Transverse colon (tissue), 4 donors: Measurements from ENCODE around the gene RPS15. TPM values are rescaled to one million over a fixed set of nuclear protein-coding genes. Genes with fewer than 3 reads are reported as not detected.

Experiments used
- DNase-seq: peaks from one replicate; pipeline ENCODE4 v3.0.0-alpha.2; 2019
- H3K27ac ChIP-seq, 4 donors: fragments of 200-600 bp; sonication (generic); 2 replicates each; pipeline ENCODE4 v1.5.1; 2016 to 2018; ENCODE audit warnings: inconsistent platforms in 4 of 4
- H3K27me3 ChIP-seq: fragments of 200-600 bp; sonication (generic); 2 replicates; pipeline ENCODE4 v1.5.1; 2017; ENCODE audit warnings: inconsistent platforms
- H3K36me3 ChIP-seq, 4 donors: fragments of 200-600 bp; sonication (generic); 2 replicates each; pipeline ENCODE4 v1.5.1; 2017 to 2019; ENCODE audit warnings: inconsistent platforms in 4 of 4
- H3K4me1 ChIP-seq, 4 donors: fragments of 200-600 bp; sonication (generic); 2 replicates each; pipeline ENCODE4 v1.5.1; 2017 to 2020; ENCODE audit warnings: inconsistent platforms in 4 of 4
- H3K4me3 ChIP-seq, 4 donors: fragments of 200-600 bp; sonication (generic); 1 replicate in 1 of 4; 2 replicates in 3 of 4; pipeline versions ENCODE4 v1.5.1 to v1.6.1; 2017 to 2019; ENCODE audit warnings: inconsistent platforms in 4 of 4
- H3K9me3 ChIP-seq, 2 donors: fragments of 200-600 bp; sonication (generic); 2 replicates each; pipeline ENCODE4 v1.5.1; 2017 to 2019; ENCODE audit warnings: inconsistent platforms in 2 of 2
- EP300 ChIP-seq: sonication (generic); formaldehyde crosslinking; IDR thresholded peaks from one replicate; pipeline ENCODE4 v1.6.1; 2017; ENCODE audit warnings: antibody characterized with exemption, low read depth
- POLR2A ChIP-seq: fragments of 450-650 bp; IDR thresholded peaks from one replicate; pipeline ENCODE4 v1.6.1; 2016; ENCODE audit warnings: antibody characterized with exemption, mild to moderate bottlenecking, moderate library complexity
- POLR2AphosphoS5 ChIP-seq, 3 donors: sonication (generic); formaldehyde crosslinking; IDR thresholded peaks; one replicate each; pipeline ENCODE4 v1.6.1; 2016; ENCODE audit warnings: antibody characterized with exemption in 3 of 3
- WGBS, 2 donors: methylation state at CpG; one replicate each; pipeline ENCODE4 v1.1.5; 2018; ENCODE audit warnings: low coverage in 1 of 2; 5-methylcytosine and 5-hydroxymethylcytosine counted together
- in situ Hi-C, 4 donors: fragments of 200-750 bp; cut with MboI; loops; one replicate each; pipeline versions ENCODE4 v1.15.0 to v1.15.1; 2017; ENCODE audit warnings: low sequenced_read_pairs in 3 of 4, low pct_ligation_motif_present in 1 of 4, low pct_unique_long_range_greater_than_20kb in 1 of 4
- intact Hi-C: fragments of 100-400 bp; cut with DNase I; formaldehyde crosslinking; loops from one replicate; pipeline ENCODE4 v1.15.1; 2023; ENCODE audit warnings: low total_unique reads
- total RNA-seq, 4 donors: library from RNA; depleted of rRNA; stranded (reverse); fragments of >200 nt; gene quantifications; one replicate each; pipeline ENCODE4 v1.1.0, GENCODE V29; 2016
- TF ChIP-seq, protein P1 (sequence below), 5 experiments: fragments of 200-600 bp in 3 of 5; fragments of 450-650 bp in 2 of 5; sonication (generic) in 3 of 5; IDR thresholded peaks; 1 replicate in 2 of 5; 2 replicates in 3 of 5; pipeline ENCODE4 v1.5.1; 2016 to 2017; ENCODE audit warnings: antibody characterized with exemption in 5 of 5, inconsistent platforms in 3 of 5, mild to moderate bottlenecking in 2 of 5, moderate library complexity in 1 of 5

RPS15 gene
- total RNA-seq, 4 donors from 2014 or later: 1,367 to 2,740 (median 2,511) TPM

DNA sequence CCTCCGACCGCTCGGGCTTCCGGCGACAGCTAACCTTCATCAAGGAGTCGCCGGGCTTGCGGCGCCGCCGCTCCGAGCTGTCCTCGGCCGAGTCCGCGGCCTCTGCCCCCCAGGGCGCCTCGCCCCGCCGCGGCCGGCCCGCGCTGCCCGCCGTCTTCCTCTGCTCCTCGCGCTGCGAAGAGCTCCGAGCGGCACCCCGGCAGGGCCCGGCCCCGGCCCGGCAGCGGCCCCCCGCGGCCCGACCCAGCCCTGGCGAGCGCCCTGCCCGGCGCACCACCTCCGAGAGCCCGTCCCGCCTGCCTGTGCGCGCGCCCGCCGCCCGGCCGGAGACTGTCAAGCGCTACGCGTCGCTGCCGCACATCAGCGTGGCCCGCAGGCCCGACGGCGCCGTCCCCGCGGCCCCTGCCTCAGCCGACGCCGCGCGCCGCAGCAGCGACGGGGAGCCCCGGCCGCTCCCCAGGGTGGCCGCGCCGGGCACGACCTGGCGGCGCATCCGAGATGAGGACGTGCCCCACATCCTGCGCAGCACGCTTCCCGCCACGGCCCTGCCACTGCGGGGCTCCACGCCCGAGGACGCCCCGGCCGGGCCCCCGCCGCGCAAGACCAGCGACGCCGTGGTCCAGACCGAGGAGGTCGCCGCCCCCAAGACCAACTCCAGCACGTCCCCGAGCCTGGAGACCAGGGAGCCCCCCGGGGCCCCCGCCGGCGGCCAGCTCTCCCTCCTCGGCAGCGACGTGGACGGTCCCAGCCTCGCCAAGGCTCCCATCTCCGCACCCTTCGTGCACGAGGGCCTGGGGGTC is 31.3 kb downstream of the RPS15 start:
- peaks cover 92% of the 10 kb centered on the region for H3K27me3 ChIP-seq
- TF ChIP-seq EP300 (no peak), POLR2AphosphoS5 (IDR thresholded peaks at IDR 0.05) (no peak), POLR2A (no peak)
- TF ChIP-seq, protein P1, sequence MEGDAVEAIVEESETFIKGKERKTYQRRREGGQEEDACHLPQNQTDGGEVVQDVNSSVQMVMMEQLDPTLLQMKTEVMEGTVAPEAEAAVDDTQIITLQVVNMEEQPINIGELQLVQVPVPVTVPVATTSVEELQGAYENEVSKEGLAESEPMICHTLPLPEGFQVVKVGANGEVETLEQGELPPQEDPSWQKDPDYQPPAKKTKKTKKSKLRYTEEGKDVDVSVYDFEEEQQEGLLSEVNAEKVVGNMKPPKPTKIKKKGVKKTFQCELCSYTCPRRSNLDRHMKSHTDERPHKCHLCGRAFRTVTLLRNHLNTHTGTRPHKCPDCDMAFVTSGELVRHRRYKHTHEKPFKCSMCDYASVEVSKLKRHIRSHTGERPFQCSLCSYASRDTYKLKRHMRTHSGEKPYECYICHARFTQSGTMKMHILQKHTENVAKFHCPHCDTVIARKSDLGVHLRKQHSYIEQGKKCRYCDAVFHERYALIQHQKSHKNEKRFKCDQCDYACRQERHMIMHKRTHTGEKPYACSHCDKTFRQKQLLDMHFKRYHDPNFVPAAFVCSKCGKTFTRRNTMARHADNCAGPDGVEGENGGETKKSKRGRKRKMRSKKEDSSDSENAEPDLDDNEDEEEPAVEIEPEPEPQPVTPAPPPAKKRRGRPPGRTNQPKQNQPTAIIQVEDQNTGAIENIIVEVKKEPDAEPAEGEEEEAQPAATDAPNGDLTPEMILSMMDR (IDR thresholded peaks at IDR 0.05): no peak
- H3K4me3 ChIP-seq: peak overlapping the region in 2 of 4 donors; percentile 23 to 45
- intact Hi-C loops: no loop called here
- H3K27ac ChIP-seq: no peak overlapping the region
- 2% methylated on average over 18 of the region's 117 CpGs; no CpG with 5 or more reads in 1 of the 2 donors for WGBS, 2 donors
- DNase-seq: no peak
- H3K9me3 ChIP-seq: no peaks in the 10 kb centered on the region
- in situ Hi-C loops: no loop called here
- H3K4me1 ChIP-seq: peaks cover 33 to 66% (median 54%) of the 10 kb centered on the region in 4 donors
- H3K36me3 ChIP-seq: no peaks in the 10 kb centered on the region

DNA sequence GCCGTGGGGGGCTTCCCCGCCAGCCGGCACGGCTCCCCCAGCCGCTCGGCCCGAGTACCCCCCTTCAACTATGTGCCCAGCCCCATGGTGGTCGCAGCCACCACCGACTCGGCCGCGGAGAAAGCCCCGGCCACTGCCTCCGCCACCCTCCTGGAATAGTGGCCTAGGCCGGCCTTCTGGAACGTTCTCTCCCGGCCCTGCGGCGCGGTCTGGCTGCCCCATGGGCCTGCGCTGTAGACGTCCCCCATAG is 31.8 kb downstream of the RPS15 start:
- intact Hi-C loops (no loop called here), in situ Hi-C loops (no loop called here)
- no peak for TF ChIP-seq EP300
- Histone ChIP-seq H3K9me3 (no peaks in the 10 kb centered on the region), H3K4me1 (peaks cover 33 to 66% (median 54%) of the 10 kb centered on the region in 4 donors), H3K27ac (no peak overlapping the region), H3K36me3 (no peaks in the 10 kb centered on the region), H3K4me3 (peak overlapping the region in 2 of 4 donors; percentile 23 to 45), H3K27me3 (peaks cover 90% of the 10 kb centered on the region)
- DNase-seq: no peak
- WGBS, 2 donors: no CpG with 5 or more reads among the region's 22 CpGs

DNA sequence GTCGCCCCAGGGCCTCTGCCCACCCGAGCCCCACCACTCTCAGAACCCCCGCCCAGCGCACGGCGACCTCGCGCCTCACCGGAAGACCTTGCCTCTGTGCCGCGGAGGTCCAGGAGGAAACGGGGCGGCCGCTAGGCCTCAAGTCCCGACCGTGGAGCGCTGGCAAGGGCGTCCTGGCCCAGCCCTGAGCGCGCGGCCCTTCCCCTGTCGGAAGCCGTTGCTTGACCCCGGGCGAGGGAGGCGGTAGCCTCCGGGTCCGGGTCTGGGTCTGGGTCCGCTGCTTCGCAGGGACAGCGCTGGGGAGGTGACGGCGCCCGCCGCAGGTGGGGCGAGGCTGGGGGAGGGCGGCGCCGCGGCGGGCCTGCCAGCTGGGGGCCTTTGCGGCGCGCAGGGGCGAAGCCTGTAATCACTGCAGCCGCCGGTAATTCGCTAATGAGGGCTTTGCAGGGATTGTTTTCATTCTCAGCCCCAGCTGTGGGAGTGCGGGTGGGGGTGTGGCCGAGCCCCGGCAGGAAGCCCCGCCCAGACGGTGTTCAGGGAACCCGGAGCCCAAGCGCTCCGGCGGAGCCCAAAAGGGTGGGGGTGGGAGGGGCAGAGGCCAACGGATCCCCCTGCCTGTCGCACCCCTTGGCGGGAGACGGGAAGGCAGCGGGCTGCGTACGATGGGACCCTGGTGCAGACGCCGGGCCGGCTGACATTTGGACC is 32.3 kb downstream of the RPS15 start:
- TF ChIP-seq POLR2AphosphoS5 (IDR thresholded peaks at IDR 0.05) (no peak), EP300 (no peak), POLR2A (no peak)
- TF ChIP-seq, protein P1 (IDR thresholded peaks at IDR 0.05): no peak
- Histone ChIP-seq H3K4me3 (peak overlapping the region in 3 of 4 donors; percentile 1 to 45 (median 23)), H3K9me3 (no peaks in the 10 kb centered on the region), H3K4me1 (peaks cover 33 to 65% (median 52%) of the 10 kb centered on the region in 4 donors), H3K27ac (no peak overlapping the region), H3K27me3 (peaks cover 85% of the 10 kb centered on the region), H3K36me3 (no peaks in the 10 kb centered on the region)
- in situ Hi-C loops (no loop called here), intact Hi-C loops (no loop called here)
- 2% methylated on average over 43 of the region's 67 CpGs; no CpG with 5 or more reads in 1 of the 2 donors for WGBS, 2 donors
- peak; percentile 67 for DNase-seq

DNA sequence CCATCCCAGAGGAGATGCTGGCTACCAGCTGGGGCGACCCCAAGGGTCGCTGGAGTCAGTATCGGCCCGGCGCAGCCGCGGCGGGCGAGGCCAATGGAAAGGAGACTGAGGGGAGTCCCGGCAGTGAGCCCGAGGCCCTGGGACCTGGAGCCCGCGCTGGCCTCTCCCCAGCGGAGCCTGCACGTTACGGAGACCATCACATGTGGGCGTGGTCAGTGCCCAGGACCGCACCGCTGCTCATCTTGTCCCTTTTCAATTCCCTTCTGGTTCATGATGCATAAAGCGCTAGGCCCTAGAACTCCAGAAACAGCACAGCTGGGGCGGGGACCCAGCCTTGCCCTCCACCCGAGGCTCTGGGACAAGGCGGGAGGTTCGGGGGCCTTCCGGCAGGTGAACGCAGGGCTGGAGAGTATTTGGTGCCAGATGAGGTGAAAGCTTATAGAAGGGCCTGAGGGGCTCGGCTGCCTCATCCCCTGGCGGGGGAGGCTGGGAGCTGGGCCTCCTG is 32.9 kb downstream of the RPS15 start:
- Histone ChIP-seq H3K27me3 (peaks cover 80% of the 10 kb centered on the region), H3K36me3 (peaks cover 0 to 3% (median 0%) of the 10 kb centered on the region in 4 donors), H3K4me3 (peak overlapping the region in 3 of 4 donors; percentile 1 to 45 (median 23)), H3K9me3 (no peaks in the 10 kb centered on the region), H3K4me1 (peaks cover 33 to 58% (median 49%) of the 10 kb centered on the region in 4 donors), H3K27ac (no peak overlapping the region)
- WGBS, 2 donors: 4% methylated on average over 8 of the region's 28 CpGs; no CpG with 5 or more reads in 1 of the 2 donors
- intact Hi-C loops (no loop called here), in situ Hi-C loops (no loop called here)
- TF ChIP-seq, protein P1 (IDR thresholded peaks at IDR 0.05): no peak
- TF ChIP-seq EP300 (no peak), POLR2AphosphoS5 (IDR thresholded peaks at IDR 0.05) (no peak), POLR2A (no peak)
- DNase-seq: no peak
